GM19395 (cell line): ENCODE results near the gene RER1.

Experiments used
- ATAC-seq: cut with Tn5 transposase; IDR thresholded peaks from one replicate; pipeline ENCODE4 v1.9.1; 2021; ENCODE audit warnings: mild to moderate bottlenecking, moderate library complexity; ENCODE audit not compliant: unreplicated experiment

Gene RER1

DNA sequence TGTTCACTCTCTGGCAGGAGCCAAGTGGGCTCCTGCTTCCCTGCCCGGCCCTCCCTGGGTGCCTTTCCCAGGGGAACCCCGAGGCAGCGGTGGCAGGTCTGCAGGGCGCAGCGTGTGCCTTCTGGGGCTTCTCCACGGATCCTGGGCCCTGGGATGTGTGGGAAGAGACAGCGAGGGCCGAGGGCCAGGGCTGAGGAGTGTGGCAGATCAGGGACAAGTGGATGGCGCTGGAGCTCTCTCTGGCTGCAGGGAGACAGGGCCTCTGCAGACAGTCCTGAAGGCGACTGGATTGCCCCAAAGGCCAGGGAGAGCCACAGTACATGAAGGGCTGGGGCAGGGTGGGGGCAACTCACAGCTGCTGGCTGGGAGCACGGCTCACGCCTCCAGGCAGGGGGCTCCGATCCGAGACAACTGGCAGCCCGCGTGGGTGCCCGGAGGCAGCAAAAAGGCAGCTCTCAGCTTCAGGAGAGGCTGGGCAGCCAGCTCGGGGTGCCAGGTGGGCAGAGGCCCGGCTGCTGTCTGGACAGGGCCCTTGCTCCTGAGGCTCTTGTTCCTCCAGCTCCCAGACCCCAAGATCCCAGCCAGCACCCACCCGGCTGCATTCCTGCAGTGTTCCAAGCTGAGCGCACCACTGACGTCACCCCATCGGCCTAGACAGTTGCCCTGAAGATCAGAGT is 16.3 kb upstream of the RER1 start:
- no peak for ATAC-seq

DNA sequence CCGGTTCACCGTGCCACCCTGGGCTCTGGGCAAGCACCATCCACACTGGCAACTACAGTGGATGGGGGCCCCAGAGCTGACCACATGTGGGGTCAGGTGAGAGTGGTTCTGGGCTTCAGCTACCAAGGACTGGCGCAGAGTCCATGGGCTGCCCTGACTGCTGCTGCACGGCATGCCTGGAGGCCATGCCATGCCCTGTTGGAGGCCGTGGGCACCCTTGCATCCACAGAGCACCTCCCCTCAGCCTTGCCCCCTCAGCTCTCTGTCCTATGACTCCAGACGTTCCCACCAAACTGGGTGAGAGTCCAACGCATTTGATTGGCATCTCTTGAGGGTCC is 15.7 kb upstream of the RER1 start:
- ATAC-seq, result no peak

DNA sequence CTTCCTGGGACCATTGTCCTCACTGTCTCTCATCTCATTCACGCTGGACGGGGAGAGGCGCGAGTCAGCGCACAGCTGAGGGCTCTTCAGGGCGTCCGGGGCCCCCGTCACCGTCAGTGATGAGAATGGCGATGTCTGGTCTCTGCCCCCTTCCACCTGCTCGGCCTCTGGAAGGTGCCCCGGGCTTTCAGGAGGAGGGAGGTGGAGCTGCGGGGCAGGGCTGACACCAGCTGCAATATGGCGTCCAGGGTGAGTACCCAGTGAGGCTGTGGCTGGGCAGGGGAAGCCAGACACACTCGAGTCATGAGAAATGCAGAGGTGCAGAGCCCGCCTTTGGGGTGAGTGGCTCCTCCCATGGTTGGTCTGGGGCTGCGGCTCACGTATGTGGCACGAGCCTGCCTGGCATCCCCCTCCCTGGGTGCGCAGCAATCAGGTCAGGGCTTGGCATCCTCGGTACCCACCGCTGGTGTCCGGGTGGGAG is 15.3 kb upstream of the RER1 start:
- ATAC-seq, result no peak

DNA sequence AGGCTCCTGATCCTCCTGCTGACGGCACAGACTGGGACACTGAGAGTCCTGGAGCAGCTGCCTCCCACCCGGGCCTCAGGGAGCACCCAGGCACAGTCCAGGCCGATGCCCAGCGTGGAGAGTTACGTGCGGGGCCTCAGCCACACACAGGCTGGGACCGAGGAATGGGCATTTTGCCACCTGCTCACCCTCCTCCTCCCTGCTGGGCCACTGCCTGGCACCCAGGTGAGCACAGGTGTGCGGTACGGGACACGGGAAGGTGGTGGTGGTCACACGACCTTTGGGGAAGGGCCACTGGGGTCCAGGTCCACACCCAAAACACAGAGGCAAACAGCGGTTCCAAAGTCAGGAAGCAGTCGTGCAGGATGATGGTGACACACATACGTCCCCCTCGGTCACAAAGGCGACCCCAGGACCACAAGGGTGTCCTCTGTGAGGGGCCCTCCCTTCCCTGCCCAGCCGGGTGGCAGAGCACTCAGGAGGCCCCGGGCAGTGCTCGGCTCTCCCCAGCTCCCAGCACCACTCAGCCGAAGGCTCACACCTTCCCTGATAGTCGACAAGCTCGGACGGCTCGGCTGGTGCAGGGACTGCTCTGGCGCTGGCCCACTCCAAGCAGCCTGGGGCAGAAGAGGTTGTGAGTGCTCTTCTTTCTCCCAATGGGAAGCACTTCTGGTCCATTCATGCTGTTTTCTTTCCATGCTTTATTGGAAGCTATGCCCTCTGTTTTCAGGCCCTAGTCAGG is 14.5 kb upstream of the RER1 start:
- no peak for ATAC-seq

DNA sequence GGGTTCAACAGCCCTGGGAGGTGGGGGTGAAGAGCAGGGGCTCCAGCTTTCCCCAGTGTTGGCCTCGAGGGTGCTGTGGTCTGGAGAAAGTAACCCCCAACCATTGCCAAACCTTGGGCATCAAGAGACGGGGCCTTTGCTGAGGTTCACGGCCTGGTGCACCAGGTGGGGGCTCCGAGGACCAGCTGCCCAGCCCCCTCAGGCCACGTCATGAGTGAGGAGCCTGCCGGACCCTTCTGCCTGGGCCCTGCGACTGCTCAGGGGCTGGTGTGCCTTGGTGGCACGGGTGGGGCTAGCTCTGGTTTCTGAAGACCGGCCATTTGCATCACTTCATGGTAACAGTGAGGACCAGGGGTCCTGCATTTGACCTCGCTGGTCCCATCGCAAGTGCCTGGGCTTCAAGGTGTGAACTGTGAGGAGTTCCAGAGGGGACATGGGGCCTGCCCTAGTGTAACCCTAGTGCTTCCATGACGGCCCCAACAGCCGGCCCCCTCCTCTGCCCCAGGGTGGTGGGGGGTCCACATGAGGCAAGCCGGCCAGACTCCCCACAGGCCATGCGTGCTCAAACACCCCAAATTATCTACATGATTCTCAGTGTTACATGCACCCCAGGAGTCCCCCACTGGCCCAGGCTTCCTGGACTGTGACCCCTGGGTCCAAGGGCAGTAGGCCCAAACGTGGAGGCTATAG is 13.7 kb upstream of the RER1 start:
- no peak for ATAC-seq

DNA sequence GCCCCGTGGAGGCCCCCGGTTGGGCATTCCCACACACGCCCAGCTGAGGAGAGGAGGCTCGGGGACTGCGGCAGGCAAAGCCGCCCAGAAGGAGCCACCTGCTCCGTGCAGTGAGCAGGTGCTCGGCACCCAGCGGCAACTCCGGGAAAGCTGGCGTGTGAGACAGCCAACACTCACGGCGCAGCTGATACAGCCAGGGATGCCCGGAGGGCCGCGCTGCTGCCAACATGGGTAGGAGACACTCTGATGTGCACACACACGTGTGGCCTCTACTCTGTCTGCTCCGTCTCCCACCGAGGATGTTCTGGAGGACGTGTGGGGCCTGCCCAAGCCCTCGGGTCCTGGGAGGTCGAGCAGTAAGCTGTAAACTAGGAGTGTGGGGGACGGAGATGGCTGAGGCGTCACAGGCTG is 13.2 kb upstream of the RER1 start:
- ATAC-seq, result no peak

DNA sequence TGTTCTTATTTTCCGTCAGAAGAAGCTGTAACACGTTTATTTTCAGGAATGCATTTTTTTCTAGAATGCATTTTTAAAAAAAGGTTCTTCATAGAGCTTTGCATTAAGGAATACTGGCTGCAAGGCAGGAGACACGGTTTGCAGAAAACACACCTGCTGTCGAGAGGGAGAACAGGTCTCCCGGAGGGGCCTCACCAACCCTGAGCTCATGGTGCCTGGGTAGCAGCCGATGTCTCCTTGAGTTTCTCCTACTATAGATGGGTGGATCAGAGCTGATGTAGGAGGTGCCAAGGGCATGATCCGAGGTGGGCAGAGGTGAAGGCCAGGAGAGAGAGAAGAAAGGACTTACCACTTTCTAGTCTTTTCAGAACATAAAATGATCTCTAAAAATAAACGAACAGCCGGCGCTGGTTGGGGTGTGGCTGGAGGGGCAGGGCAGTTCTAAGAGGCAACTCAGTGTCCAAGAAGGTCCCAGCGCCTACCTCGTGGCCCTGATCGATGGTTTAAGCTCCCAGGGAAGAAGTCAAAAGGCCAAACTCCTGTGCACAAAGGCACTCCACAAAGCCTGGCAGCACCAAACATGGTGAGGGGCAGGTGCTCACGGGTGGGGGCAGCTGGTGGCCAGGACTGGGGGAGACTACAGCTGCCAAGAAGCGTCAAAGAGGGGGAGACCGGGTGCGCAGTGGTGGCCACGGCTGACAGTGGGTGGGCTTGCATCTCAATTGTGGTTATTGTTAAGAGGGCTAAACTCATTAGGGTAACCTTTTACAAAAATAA is 12.5 kb upstream of the RER1 start:
- no peak for ATAC-seq

DNA sequence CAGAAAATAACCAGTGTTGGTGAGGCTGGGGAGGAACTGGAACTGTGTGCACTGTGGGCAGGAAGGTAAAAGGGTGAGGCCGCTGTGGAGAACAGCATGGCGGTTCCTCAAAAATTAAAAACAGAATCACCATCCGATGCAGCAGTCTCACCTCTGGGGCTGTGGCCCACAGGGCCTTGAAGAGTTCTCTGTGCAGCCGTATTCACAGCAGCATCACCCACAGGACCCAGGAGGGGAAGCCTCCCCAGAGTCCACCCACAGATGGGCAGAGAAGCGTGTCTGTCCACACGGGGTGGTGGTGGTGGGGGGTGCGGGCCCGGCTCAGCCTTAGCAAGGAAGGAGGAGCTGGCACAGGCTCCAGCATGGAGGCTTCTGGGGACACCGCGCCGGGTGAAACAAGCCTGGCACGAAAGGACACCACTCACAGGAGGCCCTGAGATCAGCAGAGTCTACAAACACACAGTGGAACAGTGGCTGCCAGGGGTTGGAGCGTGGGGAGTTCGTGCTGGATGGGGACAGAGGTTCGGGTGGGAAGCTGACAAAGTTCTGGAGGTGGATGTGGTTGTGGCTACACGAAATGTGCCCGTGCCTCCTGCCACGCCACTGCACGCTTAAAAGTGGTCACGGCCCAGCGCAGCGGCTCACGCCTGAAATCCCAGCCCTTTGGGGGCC is 11.8 kb upstream of the RER1 start:
- ATAC-seq, result no peak

DNA sequence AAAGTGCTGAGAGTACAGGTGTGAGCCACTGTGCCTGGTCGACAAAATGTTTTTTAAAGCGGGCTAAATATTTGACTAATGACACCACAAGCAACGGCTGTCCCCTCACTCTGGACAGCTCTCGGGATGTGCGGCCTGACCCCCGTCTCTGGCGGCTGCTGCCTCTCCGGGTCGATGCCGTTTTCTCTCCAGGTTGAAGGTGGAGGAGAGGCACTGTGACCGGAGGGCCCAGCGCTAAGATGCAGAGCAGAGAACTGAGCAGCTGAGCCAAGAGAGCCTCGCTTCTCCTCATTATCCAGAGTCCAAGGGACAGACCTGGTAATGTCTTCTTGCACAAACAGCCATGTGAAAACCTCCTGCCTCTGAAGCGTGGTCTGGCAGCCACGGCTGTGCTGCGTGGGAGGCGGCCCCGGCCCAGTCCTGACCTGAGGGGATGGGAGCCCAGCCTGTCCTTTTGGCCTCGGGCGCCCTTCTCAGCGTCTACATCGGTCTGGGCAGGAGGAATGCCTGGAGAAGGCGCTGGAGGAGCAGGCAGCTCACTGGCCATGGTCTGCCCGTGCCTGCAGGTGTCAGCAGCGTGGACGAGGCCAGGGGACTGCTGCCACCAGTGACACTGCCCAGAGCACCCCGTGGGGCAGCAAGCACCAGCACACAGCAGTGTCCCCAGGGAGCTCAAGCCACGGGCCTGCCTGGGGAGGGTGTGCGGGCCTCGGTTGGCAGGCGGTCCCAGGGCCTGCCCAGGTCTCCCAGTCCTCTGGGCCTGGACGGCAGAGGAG is 10.6 kb upstream of the RER1 start:
- ATAC-seq, result no peak

DNA sequence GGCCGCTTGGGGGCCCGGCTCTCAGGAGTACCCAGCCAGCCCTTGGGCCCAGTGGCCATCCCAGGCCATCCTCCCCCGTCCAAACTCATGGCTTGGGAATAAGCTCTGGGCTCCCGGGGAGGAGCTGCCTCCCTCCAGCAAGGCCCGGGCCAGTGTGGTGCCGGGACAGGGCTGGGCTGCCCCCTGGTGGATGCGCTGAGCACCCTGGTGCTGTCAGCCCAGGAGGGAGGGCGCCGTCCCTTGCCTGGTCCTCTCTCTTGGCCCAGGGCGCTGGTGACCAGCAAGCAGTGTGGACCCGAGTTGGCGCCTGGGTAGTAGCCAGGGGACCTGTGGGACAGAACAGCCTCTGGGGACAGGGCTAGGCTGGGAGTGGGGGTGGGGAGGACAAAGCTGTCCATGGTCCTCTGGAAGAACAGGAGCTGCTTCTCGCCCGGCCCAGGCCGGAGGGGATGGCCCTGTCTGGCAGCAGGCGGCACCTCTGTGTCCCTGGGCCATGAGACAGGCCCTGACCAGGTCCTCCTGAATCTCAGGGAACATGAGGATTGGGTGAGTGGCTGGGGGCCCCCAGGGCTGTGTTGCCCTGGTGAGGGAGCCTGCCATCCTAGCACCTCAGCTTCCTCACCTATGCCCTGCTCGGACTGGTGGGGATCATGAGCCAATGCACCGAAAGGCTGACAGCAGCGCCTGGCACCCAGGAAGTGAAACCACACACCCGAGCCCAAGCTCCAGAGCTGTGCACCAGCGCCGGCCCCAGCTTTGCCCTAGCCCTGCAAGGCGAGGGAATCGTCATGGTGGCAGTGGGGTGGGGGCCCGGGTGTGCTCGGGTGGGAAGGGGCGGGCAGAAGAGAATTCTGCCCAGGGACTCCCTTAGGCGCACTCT is 9.7 kb upstream of the RER1 start:
- no peak for ATAC-seq

DNA sequence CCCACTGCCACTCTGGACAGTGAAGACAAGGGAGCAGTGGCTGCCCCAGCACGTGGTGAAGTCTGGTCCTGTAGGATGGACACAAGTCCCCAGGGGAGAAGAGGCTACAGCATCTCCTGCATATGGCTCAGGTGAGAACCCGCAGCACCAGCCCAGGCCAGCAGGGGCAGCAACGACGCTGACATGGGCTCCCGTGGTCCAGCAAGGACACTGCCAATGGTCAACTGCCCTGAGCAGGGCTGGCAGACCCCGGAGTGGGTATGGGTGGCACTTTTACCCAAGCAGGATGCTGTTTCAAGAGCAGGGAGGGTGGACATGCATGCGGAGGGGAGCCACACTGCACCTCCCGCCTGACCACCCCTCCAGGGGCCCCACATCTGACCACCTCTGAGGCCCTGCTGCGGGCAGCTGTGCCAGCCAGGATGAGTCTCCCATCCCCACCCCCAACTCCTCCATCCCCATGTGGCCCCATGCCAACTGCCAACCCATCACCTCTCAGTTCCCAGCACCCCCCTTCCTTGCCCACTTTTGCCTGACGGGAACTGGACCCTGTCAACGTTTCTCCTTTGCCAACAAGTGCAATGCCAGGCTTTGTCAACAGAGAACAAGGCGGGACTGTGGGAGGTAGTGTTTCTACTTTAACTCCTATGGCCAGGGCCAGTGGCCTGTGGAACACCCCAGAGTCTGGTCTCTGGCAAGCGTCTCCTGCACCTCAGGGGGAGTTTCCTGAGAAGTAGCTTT is 8.8 kb upstream of the RER1 start:
- no peak for ATAC-seq

DNA sequence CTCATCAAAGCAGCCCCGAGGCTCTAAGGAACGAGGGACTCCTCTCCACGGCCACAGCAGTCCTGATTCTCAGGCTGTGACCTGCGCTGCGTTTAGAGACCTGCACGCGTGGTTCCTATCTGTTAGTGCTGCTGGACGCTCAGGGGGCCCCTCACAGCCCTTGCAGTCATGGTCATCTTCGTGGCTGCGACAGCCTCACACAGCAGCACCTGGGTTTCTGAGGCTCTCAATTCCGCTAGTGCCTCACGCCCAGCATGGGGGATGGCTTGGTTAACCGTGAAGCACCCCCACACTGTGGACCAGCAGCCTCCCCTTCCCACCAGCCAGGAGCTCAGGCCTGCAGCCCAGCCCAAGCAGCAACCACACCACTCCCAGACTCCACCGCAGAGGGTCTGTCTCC is 8.1 kb upstream of the RER1 start:
- ATAC-seq, result no peak

DNA sequence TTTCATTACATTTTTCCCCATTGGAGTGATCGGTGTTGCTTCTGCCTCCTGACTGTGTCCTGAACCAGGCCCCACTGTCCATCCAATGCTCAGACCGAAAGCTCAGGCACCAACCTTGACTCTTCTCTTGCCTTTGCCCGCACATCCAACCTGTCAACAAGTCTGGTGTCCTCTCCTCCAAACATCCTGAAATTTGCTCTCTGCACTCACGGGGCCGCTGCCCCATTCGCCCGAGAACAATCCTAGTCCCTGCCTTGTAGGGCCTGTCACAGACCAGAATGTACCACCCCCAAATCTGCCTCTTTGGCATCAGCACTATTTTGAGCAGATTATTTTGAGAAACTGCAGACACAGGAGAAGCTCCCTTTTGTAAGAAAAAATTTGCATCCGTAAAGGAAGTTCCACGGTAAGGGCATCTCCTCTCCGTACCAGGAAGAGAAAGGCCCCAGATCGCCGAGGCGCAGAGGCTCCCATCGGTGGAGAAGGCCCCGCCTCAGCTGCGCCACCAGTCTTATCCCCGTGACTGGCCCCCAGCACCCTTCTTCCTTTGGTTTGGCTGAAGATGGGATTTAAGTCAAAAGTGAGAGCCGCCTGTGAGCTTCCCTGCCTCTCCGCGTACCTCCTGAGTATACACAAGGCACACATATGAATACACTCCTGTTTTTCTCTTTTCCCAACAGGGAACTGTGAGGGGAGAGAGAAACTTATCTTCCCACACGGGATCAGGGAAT is 7.3 kb upstream of the RER1 start:
- ATAC-seq, result no peak

DNA sequence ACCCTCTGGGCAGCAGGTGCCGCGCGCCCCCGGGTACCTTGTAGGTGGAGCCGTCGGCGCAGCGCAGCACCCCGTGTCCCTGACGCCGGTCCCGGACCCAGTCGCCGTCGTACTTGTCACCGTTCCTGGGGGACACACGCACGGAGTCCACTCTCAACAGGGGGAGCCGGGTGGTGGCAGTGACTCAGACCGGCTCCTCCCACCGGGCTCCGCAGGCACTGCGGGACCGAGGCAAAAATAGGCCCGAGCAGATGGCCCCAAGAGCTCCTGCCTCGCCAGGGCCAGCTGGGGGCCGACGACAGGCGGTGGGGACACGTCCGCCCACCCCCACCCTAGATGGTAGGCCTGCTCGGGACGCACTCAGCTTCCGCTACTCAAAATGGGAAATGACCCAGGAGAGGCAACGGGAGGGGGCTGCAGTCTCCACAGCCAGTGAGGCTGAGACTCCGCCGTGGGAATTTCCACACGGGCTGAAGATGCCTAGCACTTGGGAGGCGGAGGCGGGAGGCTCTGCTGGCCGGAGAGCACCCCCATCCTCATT is 6.6 kb upstream of the RER1 start:
- no peak for ATAC-seq

DNA sequence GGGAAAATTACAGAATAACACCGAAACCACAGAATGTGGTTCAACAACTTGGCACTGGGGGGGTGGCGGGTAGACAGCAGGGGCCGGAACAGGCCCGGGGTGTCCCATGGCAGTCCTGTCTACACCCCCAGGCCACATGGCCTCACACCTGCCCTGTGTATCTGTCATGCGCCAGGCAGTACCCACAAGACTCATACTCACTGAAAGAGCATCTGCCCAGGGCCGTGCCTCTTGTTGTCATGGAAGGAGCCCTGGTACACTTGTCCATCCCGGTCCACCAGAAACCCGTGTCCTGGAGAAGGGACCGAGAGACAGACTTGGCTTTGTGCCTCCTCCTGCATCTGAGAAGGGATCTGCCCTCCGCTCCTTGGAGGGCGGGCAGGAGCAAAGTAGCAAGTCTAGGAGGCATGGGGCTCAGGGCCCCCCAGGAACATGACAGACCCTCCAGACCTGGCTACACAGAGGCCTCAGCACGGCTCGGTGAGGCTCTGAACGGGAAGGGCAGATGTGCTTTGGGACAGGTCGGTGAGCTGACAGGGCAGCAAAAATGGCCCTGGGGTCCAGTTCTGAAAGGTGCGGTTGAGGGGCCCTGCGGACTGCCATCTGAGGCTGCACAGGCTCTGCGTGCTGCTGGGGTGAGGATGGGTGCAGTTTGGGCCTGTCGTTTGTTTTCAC is 5.9 kb upstream of the RER1 start:
- ATAC-seq, result no peak

DNA sequence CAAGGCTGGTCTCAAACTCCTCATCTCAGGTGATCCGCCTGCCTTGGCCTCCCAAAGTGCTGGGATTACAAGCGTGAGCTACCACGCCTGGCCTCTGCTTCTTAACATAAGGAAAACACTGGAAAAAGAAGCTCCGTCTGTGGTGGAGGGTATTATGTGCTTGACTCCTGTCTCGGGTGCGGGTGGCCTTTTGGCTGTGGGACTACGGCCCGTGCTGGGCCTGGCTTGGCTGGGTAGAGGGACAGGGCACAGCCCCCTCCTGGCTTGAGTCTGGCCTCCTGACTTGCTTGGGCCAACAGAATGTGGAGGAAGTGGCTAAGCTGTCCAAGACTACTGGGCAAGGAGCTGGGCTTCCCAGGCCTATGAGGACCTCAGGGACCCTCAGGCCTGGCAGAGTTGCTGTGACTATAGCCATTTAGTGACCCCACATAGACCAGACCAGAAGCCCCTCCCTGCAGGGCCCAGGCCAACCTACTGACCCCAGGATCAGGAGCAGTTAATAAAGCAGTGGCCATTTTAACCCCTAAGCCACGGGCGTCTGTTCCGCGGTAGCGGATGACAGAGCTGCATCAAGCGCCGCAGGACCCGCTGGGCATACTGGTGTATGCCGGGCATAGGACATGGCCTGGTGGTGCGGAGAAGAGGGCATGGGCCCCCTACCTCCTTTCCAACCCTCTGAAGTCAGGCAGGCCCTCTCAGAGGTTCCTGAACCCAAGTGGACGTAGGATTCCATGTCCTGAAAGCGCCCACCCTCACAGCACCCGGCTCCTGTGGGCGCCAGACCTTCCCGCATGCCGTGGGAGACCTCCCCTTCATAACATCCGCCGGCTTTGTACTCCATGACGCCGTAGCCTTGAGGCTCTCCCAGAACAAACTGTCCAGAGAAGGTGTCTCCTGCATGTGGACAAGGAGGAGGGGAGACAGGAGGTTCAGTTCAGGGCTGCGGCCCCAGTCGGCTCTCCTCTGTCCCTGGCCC is 4.7 kb upstream of the RER1 start:
- ATAC-seq, result no peak
